Femur (tissue), 1 donor: ENCODE measurements around the gene HAND2.

Experiments
- DNase-seq: peaks from one replicate; pipeline ENCODE4 v3.0.0-alpha.2; 2017

Gene HAND2

GRCh38 chr4:173519111-173520101, 10.6 kb downstream of the HAND2 start:
- DNase-seq = no peak

GRCh38 chr4:173518425-173519102, 11.5 kb downstream of the HAND2 start:
- no peak for DNase-seq

- no peak for DNase-seq
Observed at GRCh38 chr4:173517781-173518424, 12.1 kb downstream of the HAND2 start.

- no peak for DNase-seq
Observed at GRCh38 chr4:173516621-173517524, 13.2 kb downstream of the HAND2 start.

- DNase-seq = no peak
Observed at GRCh38 chr4:173515458-173515857, 14.6 kb downstream of the HAND2 start.

- DNase-seq = no peak
Observed at GRCh38 chr4:173514641-173515217, 15.3 kb downstream of the HAND2 start.

GRCh38 chr4:173513651-173514050, 16.4 kb downstream of the HAND2 start:
- DNase-seq = no peak

GRCh38 chr4:173511787-173512361, 18.2 kb downstream of the HAND2 start:
- DNase-seq = no peak

GRCh38 chr4:173509036-173510001, 20.7 kb downstream of the HAND2 start:
- no peak for DNase-seq

GRCh38 chr4:173508386-173509035, 21.5 kb downstream of the HAND2 start:
- DNase-seq = no peak

GRCh38 chr4:173507471-173508385, 22.3 kb downstream of the HAND2 start:
- DNase-seq = no peak

GRCh38 chr4:173506597-173507211, 23.3 kb downstream of the HAND2 start:
- no peak for DNase-seq

- DNase-seq = no peak
Observed at GRCh38 chr4:173505924-173506518, 24.0 kb downstream of the HAND2 start.

GRCh38 chr4:173504181-173504503, 25.9 kb downstream of the HAND2 start:
- DNase-seq = no peak

GRCh38 chr4:173503330-173504180, 26.5 kb downstream of the HAND2 start:
- DNase-seq = no peak

- no peak for DNase-seq
Observed at GRCh38 chr4:173502282-173502681, 27.7 kb downstream of the HAND2 start.

GRCh38 chr4:173501592-173502150, 28.4 kb downstream of the HAND2 start:
- no peak for DNase-seq
